ENCODE data around the gene CNRIP1.

CNRIP1 gene

GRCh38 chr2:68284896-68285295 lies 34.9 kb downstream of the CNRIP1 start:
- no peak overlapping the region for H3K4me3 ChIP-seq (replicated peaks in 1 of 2; ENCODE audit: low read depth in 2 of 2, low read length in 2 of 2)
- DNase-seq (ENCODE audit: low read depth in 2 of 2) = peak; percentile 69 to 91
- TF ChIP-seq CTCF (IDR thresholded peaks at IDR 0.05; ENCODE audit: low read depth, low read length) = no peak

- no peak for DNase-seq (ENCODE audit: low read depth in 2 of 2)
- TF ChIP-seq CTCF (IDR thresholded peaks at IDR 0.05; ENCODE audit: low read depth, low read length) = no peak
- H3K4me3 ChIP-seq (replicated peaks in 1 of 2; ENCODE audit: low read depth in 2 of 2, low read length in 2 of 2) = no peak overlapping the region
These were observed 36.3 kb downstream of the CNRIP1 start for GRCh38 chr2:68283419-68283812.

- no peak overlapping the region for H3K4me3 ChIP-seq (replicated peaks in 1 of 2; ENCODE audit: low read depth in 2 of 2, low read length in 2 of 2)
- peak; percentile 78 for TF ChIP-seq CTCF (IDR thresholded peaks at IDR 0.05; ENCODE audit: low read depth, low read length)
- DNase-seq (ENCODE audit: low read depth in 2 of 2) = peak; percentile 62 to 63
These were observed 36.8 kb downstream of the CNRIP1 start for GRCh38 chr2:68282811-68283418.

GRCh38 chr2:68280796-68281195 lies 39.0 kb downstream of the CNRIP1 start:
- no peak for DNase-seq (ENCODE audit: low read depth in 2 of 2)
- TF ChIP-seq CTCF (IDR thresholded peaks at IDR 0.05; ENCODE audit: low read depth, low read length) = no peak
- H3K4me3 ChIP-seq (replicated peaks in 1 of 2; ENCODE audit: low read depth in 2 of 2, low read length in 2 of 2) = no peak overlapping the region

GRCh38 chr2:68280348-68280747 lies 39.4 kb downstream of the CNRIP1 start:
- DNase-seq (ENCODE audit: low read depth in 2 of 2) = no peak
- TF ChIP-seq CTCF (IDR thresholded peaks at IDR 0.05; ENCODE audit: low read depth, low read length) = no peak
- H3K4me3 ChIP-seq (replicated peaks in 1 of 2; ENCODE audit: low read depth in 2 of 2, low read length in 2 of 2) = no peak overlapping the region

- DNase-seq (ENCODE audit: low read depth in 2 of 2) = no peak
- no peak overlapping the region for H3K4me3 ChIP-seq (replicated peaks in 1 of 2; ENCODE audit: low read depth in 2 of 2, low read length in 2 of 2)
- TF ChIP-seq CTCF (IDR thresholded peaks at IDR 0.05; ENCODE audit: low read depth, low read length) = no peak
These were observed 40.1 kb downstream of the CNRIP1 start for GRCh38 chr2:68279691-68280090.

GRCh38 chr2:68278169-68278568 lies 41.6 kb downstream of the CNRIP1 start:
- no peak for TF ChIP-seq CTCF (IDR thresholded peaks at IDR 0.05; ENCODE audit: low read depth, low read length)

More at GRCh38 chr2:68278169-68278568, 41.6 kb downstream of the CNRIP1 start:
- no peak overlapping the region for H3K4me3 ChIP-seq (replicated peaks in 1 of 2; ENCODE audit: low read depth in 2 of 2, low read length in 2 of 2)
- DNase-seq (ENCODE audit: low read depth in 2 of 2) = no peak

All from cardiac fibroblast (primary cell).